Measurements from ENCODE around the gene CEMIP. TPM values are rescaled to one million over a fixed set of nuclear protein-coding genes. Genes with fewer than 3 reads are reported as not detected.

The CEMIP gene
- total RNA-seq, 1 donor from 2014 or later: under 0.01 TPM

- Histone ChIP-seq H3K36me3 (ENCODE audit: control insufficient read depth, insufficient read depth, low read length) (no peaks in the 10 kb centered on the region), H3K27me3 (ENCODE audit: control insufficient read depth, insufficient read depth, low read length) (peaks cover 3% of the 10 kb centered on the region), H3K4me3 (ENCODE audit: low read depth, low read length) (no peak overlapping the region)
- no peak for DNase-seq (ENCODE audit: low read depth)
- TF ChIP-seq CTCF (IDR thresholded peaks at IDR 0.05; ENCODE audit: insufficient read depth, low read length, poor library complexity, severe bottlenecking): no peak
These were observed 55.7 kb downstream of the CEMIP start for GRCh38 chr15:80834906-80835305.

- H3K36me3 ChIP-seq (ENCODE audit: control insufficient read depth, insufficient read depth, low read length): no peaks in the 10 kb centered on the region
- TF ChIP-seq CTCF (IDR thresholded peaks at IDR 0.05; ENCODE audit: insufficient read depth, low read length, poor library complexity, severe bottlenecking): peak; percentile 22
- H3K4me3 ChIP-seq (ENCODE audit: low read depth, low read length): no peak overlapping the region
- peaks cover 3% of the 10 kb centered on the region for H3K27me3 ChIP-seq (ENCODE audit: control insufficient read depth, insufficient read depth, low read length)
- DNase-seq (ENCODE audit: low read depth): no peak
These were observed 56.2 kb downstream of the CEMIP start for GRCh38 chr15:80835336-80835735.

GRCh38 chr15:80836223-80836622 is 57.1 kb downstream of the CEMIP start:
- DNase-seq (ENCODE audit: low read depth): no peak
- no peaks in the 10 kb centered on the region for H3K36me3 ChIP-seq (ENCODE audit: control insufficient read depth, insufficient read depth, low read length)
- H3K4me3 ChIP-seq (ENCODE audit: low read depth, low read length): no peak overlapping the region
- peaks cover 7% of the 10 kb centered on the region for H3K27me3 ChIP-seq (ENCODE audit: control insufficient read depth, insufficient read depth, low read length)
- no peak for TF ChIP-seq CTCF (IDR thresholded peaks at IDR 0.05; ENCODE audit: insufficient read depth, low read length, poor library complexity, severe bottlenecking)

GRCh38 chr15:80837006-80837405 is 57.8 kb downstream of the CEMIP start:
- H3K4me3 ChIP-seq (ENCODE audit: low read depth, low read length): no peak overlapping the region
- peaks cover 7% of the 10 kb centered on the region for H3K27me3 ChIP-seq (ENCODE audit: control insufficient read depth, insufficient read depth, low read length)
- no peak for DNase-seq (ENCODE audit: low read depth)
- no peaks in the 10 kb centered on the region for H3K36me3 ChIP-seq (ENCODE audit: control insufficient read depth, insufficient read depth, low read length)
- TF ChIP-seq CTCF (IDR thresholded peaks at IDR 0.05; ENCODE audit: insufficient read depth, low read length, poor library complexity, severe bottlenecking): no peak

GRCh38 chr15:80838012-80838411 is 58.8 kb downstream of the CEMIP start:
- H3K27me3 ChIP-seq (ENCODE audit: control insufficient read depth, insufficient read depth, low read length): peaks cover 7% of the 10 kb centered on the region
- TF ChIP-seq CTCF (IDR thresholded peaks at IDR 0.05; ENCODE audit: insufficient read depth, low read length, poor library complexity, severe bottlenecking): no peak
- H3K4me3 ChIP-seq (ENCODE audit: low read depth, low read length): no peak overlapping the region
- H3K36me3 ChIP-seq (ENCODE audit: control insufficient read depth, insufficient read depth, low read length): no peaks in the 10 kb centered on the region
- no peak for DNase-seq (ENCODE audit: low read depth)

GRCh38 chr15:80838666-80839065 is 59.5 kb downstream of the CEMIP start:
- TF ChIP-seq CTCF (IDR thresholded peaks at IDR 0.05; ENCODE audit: insufficient read depth, low read length, poor library complexity, severe bottlenecking): no peak
- no peaks in the 10 kb centered on the region for H3K36me3 ChIP-seq (ENCODE audit: control insufficient read depth, insufficient read depth, low read length)
- no peak for DNase-seq (ENCODE audit: low read depth)

More at GRCh38 chr15:80838666-80839065, 59.5 kb downstream of the CEMIP start:
- peaks cover 7% of the 10 kb centered on the region for H3K27me3 ChIP-seq (ENCODE audit: control insufficient read depth, insufficient read depth, low read length)
- H3K4me3 ChIP-seq (ENCODE audit: low read depth, low read length): no peak overlapping the region

Data from kidney epithelial cell (primary cell).